ENCODE data around the gene SGK1.

SGK1 gene

DNA sequence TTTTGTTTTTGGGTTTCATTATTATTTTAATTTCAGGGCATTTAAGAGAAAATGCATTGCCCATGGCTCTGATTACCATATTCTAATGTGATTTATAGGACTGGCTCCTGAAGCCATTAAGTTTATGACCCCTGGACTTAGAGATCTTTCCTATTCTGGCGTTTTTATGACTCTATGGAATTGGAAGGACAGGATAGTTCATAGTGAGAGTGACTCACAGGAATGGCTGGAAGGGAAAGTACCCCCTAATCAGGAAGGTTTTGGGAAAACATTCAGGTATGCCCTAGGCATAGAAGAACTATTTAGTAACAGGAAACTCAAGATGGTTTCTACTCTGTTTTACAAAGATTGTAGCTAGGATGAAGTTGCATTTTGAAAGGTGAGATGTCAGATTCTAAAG, 156.9 kb downstream of the SGK1 start:
- Histone ChIP-seq H3K27me3 (ENCODE audit: control insufficient read depth, insufficient read depth, low read length) (no peaks in the 10 kb centered on the region), H3K9me3 (replicated peaks; ENCODE audit: low read length) (no peaks in the 10 kb centered on the region), H3K4me1 (ENCODE audit: control insufficient read depth, insufficient read depth, low read length) (no peaks in the 10 kb centered on the region), H3K4me2 (ENCODE audit: low read length) (no peak overlapping the region), H3K36me3 (ENCODE audit: insufficient read depth, low read length) (no peaks in the 10 kb centered on the region), H3K9ac (ENCODE audit: low read depth, low read length) (no peak overlapping the region), H3K4me3 (ENCODE audit: low read length) (no peak overlapping the region)

DNA sequence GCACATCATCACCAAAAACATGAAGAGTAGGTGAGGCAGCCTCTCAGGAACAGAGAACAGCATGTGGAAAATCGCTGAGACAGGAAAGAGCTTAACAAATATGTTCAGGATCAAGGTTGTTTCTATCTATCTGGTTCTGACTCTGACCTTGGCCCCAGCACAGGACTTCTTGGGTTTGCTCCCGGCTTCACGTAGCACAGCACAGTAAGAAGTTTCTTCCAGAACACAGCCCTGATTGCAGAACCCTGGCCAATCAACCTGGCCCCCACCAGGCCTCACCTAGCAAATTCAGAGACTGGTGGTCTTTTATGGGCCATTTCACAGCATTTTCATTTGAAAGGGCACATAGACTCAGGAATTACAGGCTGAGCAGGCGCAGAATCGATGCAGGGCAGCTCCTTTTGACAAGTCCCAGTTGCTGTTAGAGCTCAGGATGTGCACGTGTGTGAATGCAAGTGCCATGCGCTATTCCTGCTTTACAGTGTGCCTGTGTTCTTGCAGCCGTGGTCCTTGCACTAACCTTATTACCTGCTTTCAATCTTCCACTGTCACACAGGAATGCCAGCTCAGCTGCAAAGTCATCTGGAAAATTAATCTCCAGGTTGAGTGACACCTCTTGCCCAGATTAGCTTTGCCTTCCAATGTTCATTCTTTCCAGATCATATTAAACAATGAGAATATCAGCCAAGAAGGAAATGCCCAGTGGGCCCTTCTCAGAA, 165.0 kb downstream of the SGK1 start:
- H3K4me3 ChIP-seq (ENCODE audit: low read length) = no peak overlapping the region
- no peak overlapping the region for H3K4me2 ChIP-seq (ENCODE audit: low read length)
- H3K36me3 ChIP-seq (ENCODE audit: insufficient read depth, low read length) = no peaks in the 10 kb centered on the region
- peaks cover 4% of the 10 kb centered on the region for H3K27me3 ChIP-seq (ENCODE audit: control insufficient read depth, insufficient read depth, low read length)
- no peaks in the 10 kb centered on the region for H3K4me1 ChIP-seq (ENCODE audit: control insufficient read depth, insufficient read depth, low read length)
- no peaks in the 10 kb centered on the region for H3K9me3 ChIP-seq (replicated peaks; ENCODE audit: low read length)
- H3K9ac ChIP-seq (ENCODE audit: low read depth, low read length) = no peak overlapping the region

DNA sequence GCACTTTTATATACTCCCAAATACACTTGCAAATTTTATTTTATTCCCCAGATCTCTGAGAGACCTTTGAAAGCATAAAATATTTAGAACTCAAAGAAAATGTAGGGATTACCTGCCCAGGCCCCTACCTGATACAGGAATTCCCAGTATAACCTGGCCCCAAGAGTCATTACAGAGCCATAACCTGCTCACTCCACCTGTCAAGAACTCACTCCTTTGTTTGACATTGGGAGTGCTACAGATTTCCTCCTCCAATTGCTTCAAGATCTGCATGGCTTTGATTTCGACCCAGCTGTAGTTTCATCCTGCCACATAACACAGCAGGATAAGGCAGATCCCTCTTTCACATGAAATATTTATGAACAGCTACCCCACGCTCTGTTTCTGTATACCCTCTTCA, 169.3 kb downstream of the SGK1 start:
- Histone ChIP-seq H3K27me3 (ENCODE audit: control insufficient read depth, insufficient read depth, low read length) (peaks cover 4% of the 10 kb centered on the region), H3K4me1 (ENCODE audit: control insufficient read depth, insufficient read depth, low read length) (peaks cover 14% of the 10 kb centered on the region), H3K36me3 (ENCODE audit: insufficient read depth, low read length) (no peaks in the 10 kb centered on the region), H3K9me3 (replicated peaks; ENCODE audit: low read length) (no peaks in the 10 kb centered on the region), H3K4me3 (ENCODE audit: low read length) (no peak overlapping the region), H3K4me2 (ENCODE audit: low read length) (no peak overlapping the region), H3K9ac (ENCODE audit: low read depth, low read length) (no peak overlapping the region)

DNA sequence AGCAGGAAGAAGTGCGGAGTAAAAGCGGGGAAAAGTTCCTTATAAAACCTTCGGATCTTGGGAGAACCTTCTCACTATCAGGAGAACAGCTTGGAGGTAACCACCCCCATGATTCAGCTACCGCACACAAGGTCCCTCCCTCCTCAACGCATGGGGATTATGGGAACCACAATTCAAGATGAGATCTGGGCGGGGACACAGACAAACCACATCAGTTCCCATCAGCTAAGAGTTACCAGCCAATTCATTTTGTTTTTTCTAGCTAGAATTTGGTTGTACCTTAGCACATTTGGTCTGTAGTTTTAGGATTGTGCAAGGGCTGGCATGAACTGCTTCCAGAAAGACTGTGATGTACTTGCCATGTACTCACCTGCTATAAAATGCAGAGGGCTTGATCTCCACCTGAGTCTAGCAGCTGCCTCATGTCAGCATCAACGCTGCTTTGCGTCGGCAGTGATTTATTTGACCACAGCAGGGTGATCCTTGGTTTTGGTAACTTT, 170.8 kb downstream of the SGK1 start:
- Histone ChIP-seq H3K4me1 (ENCODE audit: control insufficient read depth, insufficient read depth, low read length) (peaks cover 14% of the 10 kb centered on the region), H3K4me2 (ENCODE audit: low read length) (no peak overlapping the region), H3K36me3 (ENCODE audit: insufficient read depth, low read length) (no peaks in the 10 kb centered on the region), H3K27me3 (ENCODE audit: control insufficient read depth, insufficient read depth, low read length) (no peaks in the 10 kb centered on the region), H3K4me3 (ENCODE audit: low read length) (no peak overlapping the region), H3K9ac (ENCODE audit: low read depth, low read length) (no peak overlapping the region), H3K9me3 (replicated peaks; ENCODE audit: low read length) (no peaks in the 10 kb centered on the region)

DNA sequence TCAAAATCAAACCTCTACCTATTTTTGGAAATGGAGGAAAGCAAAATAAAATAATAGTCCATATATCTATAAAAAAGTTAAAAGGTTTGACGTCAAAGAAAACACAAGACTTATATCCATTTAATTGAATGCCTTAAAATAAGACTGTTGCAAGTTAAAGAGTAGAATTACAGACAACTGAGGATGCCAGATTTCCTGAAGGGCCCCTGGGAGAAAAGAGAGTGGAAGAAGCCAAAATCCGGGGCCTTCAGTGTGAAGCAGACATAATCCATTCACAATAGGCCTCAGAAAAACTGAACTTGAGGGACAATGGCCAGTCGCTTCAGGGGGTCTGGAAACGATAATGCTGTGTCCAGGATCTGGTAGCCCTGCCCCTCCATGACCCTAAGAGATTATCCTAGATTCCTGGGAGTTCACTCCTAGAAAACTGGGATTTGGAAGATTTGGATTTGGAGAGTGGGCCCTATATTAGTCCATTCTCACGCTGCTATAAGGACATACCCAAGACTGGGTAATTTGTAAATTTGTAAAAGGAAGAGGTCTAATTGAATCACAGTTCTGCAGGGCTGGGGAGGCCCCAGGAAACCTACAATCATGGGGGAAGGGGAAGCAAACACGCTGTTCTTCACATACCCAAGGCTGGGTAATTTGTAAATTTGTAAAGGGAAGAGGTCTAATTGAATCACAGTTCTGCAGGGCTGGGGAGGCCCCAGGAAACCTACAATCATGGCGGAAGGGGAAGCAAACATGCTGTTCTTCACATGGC, 171.5 kb downstream of the SGK1 start:
- H3K27me3 ChIP-seq (ENCODE audit: control insufficient read depth, insufficient read depth, low read length) = no peaks in the 10 kb centered on the region
- peak overlapping the region; percentile 54 for H3K4me2 ChIP-seq (ENCODE audit: low read length)
- H3K9ac ChIP-seq (ENCODE audit: low read depth, low read length) = peak overlapping the region; percentile 29
- no peaks in the 10 kb centered on the region for H3K9me3 ChIP-seq (replicated peaks; ENCODE audit: low read length)
- no peak overlapping the region for H3K4me3 ChIP-seq (ENCODE audit: low read length)
- H3K36me3 ChIP-seq (ENCODE audit: insufficient read depth, low read length) = no peaks in the 10 kb centered on the region
- peaks cover 14% of the 10 kb centered on the region for H3K4me1 ChIP-seq (ENCODE audit: control insufficient read depth, insufficient read depth, low read length)

DNA sequence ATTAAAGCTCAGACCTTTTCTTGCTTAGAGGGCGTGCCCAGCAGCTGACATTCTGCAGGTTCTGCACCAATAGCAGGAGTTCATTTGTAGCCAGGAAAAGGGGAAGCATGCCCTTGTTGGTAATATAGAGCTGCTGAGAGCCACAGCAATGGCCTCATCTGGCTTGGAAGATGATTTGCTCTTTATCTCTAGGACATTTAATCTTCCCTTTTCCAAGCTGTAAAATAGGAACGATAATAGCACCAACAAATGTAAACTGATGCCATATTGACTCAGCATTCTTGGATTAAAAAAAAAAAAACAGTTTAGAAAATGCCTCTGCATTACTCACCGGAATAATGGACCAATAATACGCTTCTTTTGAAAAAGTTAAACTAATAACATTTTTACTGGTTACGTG, 172.1 kb downstream of the SGK1 start:
- no peaks in the 10 kb centered on the region for H3K36me3 ChIP-seq (ENCODE audit: insufficient read depth, low read length)
- peaks cover 14% of the 10 kb centered on the region for H3K4me1 ChIP-seq (ENCODE audit: control insufficient read depth, insufficient read depth, low read length)
- no peaks in the 10 kb centered on the region for H3K9me3 ChIP-seq (replicated peaks; ENCODE audit: low read length)
- no peak overlapping the region for H3K4me3 ChIP-seq (ENCODE audit: low read length)
- H3K27me3 ChIP-seq (ENCODE audit: control insufficient read depth, insufficient read depth, low read length) = no peaks in the 10 kb centered on the region
- peak overlapping the region; percentile 4 for H3K9ac ChIP-seq (ENCODE audit: low read depth, low read length)
- H3K4me2 ChIP-seq (ENCODE audit: low read length) = peak overlapping the region; percentile 54

DNA sequence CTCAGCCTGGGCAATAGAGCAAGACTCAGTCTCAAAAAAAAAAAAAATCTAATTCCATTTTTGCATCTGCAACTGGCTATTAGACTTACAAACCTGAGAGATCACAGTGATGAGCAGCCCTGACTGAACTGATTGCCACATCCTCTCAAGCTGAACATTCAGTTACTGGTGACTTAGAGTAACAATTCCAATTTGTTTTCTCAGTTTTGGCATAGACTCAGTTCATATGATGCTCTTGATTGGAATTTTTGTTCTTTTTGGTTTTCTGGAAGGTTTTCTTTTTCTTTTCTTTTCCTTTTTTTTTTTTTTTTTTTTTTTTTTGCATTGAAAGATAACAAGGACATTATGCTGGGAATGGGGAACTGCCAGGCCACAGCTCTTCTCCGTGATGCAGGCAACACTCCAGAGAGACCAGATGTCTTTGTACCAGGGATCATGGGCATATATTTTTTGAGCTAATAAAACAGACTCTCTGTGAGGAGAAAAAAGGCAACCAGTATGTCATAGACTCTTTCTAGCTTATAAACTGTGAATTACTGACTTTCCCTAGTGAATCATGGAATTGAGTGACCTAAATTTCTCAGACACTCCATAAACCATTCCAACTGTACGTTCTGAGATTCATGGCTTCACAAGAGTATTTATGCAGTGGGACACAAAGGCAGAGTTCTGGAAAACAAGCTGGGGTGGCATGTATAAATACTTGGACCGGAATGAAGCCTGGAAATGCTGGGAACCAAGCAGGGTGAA, 179.5 kb downstream of the SGK1 start:
- peak overlapping the region; percentile 30 for H3K9ac ChIP-seq (ENCODE audit: low read depth, low read length)
- H3K27me3 ChIP-seq (ENCODE audit: control insufficient read depth, insufficient read depth, low read length) = no peaks in the 10 kb centered on the region
- H3K4me1 ChIP-seq (ENCODE audit: control insufficient read depth, insufficient read depth, low read length) = peaks cover 6% of the 10 kb centered on the region
- no peaks in the 10 kb centered on the region for H3K9me3 ChIP-seq (replicated peaks; ENCODE audit: low read length)
- no peaks in the 10 kb centered on the region for H3K36me3 ChIP-seq (ENCODE audit: insufficient read depth, low read length)
- H3K4me2 ChIP-seq (ENCODE audit: low read length) = no peak overlapping the region
- H3K4me3 ChIP-seq (ENCODE audit: low read length) = no peak overlapping the region

DNA sequence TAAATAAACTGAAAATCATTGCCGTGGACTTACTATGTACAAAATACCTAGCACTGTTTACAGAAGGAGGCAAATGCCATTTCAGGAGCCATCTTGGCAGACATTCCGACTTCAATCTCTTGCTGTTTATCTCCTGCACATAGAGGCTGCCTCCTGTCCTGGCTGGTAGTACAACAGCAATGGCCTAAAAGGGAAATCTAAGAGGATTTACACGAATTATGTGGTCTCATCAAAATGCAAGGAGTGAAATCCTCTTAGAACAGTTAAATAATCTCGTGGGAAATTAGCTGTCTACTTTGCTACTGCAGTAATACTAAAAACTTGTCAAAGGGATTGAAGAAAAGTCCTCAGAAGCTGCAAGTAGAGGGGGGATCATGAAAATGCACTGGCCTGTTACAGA, 183.3 kb downstream of the SGK1 start:
- H3K4me1 ChIP-seq (ENCODE audit: control insufficient read depth, insufficient read depth, low read length) = peaks cover 6% of the 10 kb centered on the region
- H3K4me3 ChIP-seq (ENCODE audit: low read length) = no peak overlapping the region
- no peak overlapping the region for H3K9ac ChIP-seq (ENCODE audit: low read depth, low read length)
- H3K36me3 ChIP-seq (ENCODE audit: insufficient read depth, low read length) = no peaks in the 10 kb centered on the region
- H3K4me2 ChIP-seq (ENCODE audit: low read length) = no peak overlapping the region
- no peaks in the 10 kb centered on the region for H3K9me3 ChIP-seq (replicated peaks; ENCODE audit: low read length)
- H3K27me3 ChIP-seq (ENCODE audit: control insufficient read depth, insufficient read depth, low read length) = no peaks in the 10 kb centered on the region

DNA sequence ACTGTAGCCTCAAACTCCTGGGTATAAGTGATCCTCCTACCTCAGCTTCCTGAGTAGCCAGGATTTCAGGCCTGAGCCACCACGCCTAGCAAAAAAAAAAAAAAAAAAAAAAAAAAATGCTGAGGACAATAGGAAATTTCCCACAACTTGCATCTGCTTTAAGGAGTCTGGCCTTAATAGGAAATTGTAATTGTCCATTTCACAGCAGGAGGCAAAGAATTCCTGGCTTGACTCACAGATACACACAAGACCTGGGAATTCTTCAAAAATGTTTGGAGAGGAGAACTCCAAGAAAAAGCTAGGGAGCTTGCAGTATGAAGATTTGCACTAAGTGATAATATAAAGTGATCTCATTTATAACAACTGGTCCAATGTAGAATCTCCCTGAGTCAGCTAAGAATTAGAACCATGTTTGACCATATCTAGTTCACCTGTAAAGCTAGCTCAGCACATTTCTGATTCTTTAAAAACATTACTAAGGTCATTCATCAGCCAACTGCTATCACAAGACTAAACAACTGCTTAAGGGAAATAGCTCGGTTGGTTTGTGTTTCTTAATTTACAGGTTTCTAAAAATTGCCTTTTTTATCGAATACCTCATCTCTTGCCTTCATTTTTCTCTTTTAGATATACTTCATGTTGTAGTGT, 185.3 kb downstream of the SGK1 start:
- Histone ChIP-seq H3K4me2 (ENCODE audit: low read length) (no peak overlapping the region), H3K36me3 (ENCODE audit: insufficient read depth, low read length) (no peaks in the 10 kb centered on the region), H3K9me3 (replicated peaks; ENCODE audit: low read length) (no peaks in the 10 kb centered on the region), H3K9ac (ENCODE audit: low read depth, low read length) (no peak overlapping the region), H3K27me3 (ENCODE audit: control insufficient read depth, insufficient read depth, low read length) (no peaks in the 10 kb centered on the region), H3K4me3 (ENCODE audit: low read length) (no peak overlapping the region), H3K4me1 (ENCODE audit: control insufficient read depth, insufficient read depth, low read length) (no peaks in the 10 kb centered on the region)

DNA sequence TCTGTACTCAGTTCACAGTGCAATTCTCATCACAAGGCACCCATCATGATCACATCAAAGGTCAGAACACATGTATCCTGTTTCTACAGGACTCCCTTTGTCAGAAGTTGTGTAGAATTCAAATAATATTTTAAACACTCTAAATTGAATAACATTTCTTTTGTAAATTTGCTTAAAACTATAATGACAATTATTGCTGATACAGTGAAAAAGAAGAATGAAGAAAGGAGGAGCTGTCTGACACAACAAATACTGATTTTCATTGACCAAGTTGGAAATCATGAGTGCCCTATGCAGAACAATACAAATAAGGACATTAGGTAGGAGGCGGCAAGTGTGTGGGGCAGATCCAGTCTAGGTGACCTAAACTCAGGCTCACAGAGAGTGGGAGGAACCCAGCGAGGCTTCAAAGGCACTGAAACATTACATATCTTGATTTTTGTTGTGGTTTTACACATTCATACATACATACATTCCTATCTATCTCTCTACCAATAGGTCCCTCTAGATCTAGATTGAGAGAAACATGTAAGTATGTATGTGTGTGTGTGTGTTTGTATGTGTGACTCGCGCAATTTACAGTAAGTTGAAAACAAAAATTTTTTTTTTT, 186.3 kb downstream of the SGK1 start:
- no peak overlapping the region for H3K4me2 ChIP-seq (ENCODE audit: low read length)
- H3K9ac ChIP-seq (ENCODE audit: low read depth, low read length) = no peak overlapping the region
- no peak overlapping the region for H3K4me3 ChIP-seq (ENCODE audit: low read length)
- H3K9me3 ChIP-seq (replicated peaks; ENCODE audit: low read length) = no peaks in the 10 kb centered on the region
- no peaks in the 10 kb centered on the region for H3K36me3 ChIP-seq (ENCODE audit: insufficient read depth, low read length)
- H3K4me1 ChIP-seq (ENCODE audit: control insufficient read depth, insufficient read depth, low read length) = no peaks in the 10 kb centered on the region
- H3K27me3 ChIP-seq (ENCODE audit: control insufficient read depth, insufficient read depth, low read length) = no peaks in the 10 kb centered on the region

DNA sequence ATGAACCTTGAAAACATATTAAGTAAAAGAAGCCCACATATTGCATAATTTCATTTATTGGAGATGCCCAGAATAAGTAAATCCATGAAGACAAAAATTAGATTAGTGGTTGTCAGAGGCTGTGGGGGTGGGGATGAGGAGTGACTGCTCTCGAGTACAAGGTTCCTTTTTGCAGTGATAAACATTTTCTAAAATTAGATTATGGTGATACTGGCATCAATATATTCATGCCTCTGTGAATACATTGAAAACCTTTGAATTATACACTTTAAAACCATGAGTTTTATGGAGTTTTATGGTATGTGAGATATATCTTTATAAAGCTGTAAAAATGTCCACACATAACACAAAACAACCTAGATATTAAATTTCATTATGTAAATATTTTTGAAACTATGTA, 189.8 kb downstream of the SGK1 start:
- Histone ChIP-seq H3K4me2 (ENCODE audit: low read length) (no peak overlapping the region), H3K36me3 (ENCODE audit: insufficient read depth, low read length) (no peaks in the 10 kb centered on the region), H3K4me1 (ENCODE audit: control insufficient read depth, insufficient read depth, low read length) (peaks cover 3% of the 10 kb centered on the region), H3K9me3 (replicated peaks; ENCODE audit: low read length) (no peaks in the 10 kb centered on the region), H3K4me3 (ENCODE audit: low read length) (no peak overlapping the region), H3K27me3 (ENCODE audit: control insufficient read depth, insufficient read depth, low read length) (no peaks in the 10 kb centered on the region), H3K9ac (ENCODE audit: low read depth, low read length) (no peak overlapping the region)

Data from skeletal muscle satellite cell (primary cell).